GM19025 (cell line): ENCODE results near the gene NBEA.

Experiments
- ATAC-seq: cut with Tn5 transposase; IDR thresholded peaks from one replicate; pipeline ENCODE4 v1.9.1; 2021; ENCODE audit warnings: mild to moderate bottlenecking, low read depth, moderate library complexity; ENCODE audit not compliant: unreplicated experiment

NBEA gene

DNA sequence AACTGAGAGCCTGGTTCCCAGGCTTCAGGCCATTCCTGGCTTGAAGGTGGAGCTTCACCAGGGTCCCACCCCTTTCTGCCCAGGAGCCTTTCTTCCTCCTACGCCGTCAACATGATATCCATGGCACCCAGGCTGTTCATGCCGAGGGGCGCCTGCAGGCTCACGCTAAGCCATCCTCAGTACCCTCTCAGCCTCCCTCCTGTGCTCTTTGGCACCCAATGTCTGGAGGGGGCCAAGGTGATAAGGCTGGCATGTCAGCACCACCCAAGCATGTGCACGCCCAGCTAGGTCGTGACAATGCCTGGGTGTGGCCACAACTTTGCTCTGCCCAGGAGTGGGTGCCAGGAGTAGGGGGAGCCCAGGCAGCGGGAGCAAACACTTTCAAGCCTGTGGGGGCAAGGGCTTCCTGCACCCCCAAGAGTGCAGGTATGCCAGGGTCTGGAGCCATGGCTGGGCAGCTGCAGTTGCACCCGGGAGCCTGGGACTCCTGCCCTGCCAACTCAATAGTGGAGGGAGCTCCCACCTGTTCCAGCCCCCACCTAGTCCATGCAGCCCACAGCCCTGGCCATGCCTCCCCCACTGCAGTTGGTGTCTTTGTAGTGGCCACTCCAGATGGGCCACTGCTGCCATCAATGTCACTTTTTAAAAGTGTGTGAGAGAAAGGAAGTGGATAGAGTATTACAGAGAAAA, 314.5 kb downstream of the NBEA start:
- ATAC-seq = no peak

- ATAC-seq = no peak
Observed at GRCh38 chr13:35260316-35260715, 318.2 kb downstream of the NBEA start.

- ATAC-seq = no peak
Observed at GRCh38 chr13:35266412-35266811, 324.3 kb downstream of the NBEA start.

GRCh38 chr13:35278917-35279316, 336.8 kb downstream of the NBEA start:
- no peak for ATAC-seq

- ATAC-seq = no peak
Observed at GRCh38 chr13:35279500-35279899, 337.4 kb downstream of the NBEA start.

- ATAC-seq = no peak
Observed at GRCh38 chr13:35283856-35284255, 341.8 kb downstream of the NBEA start.

GRCh38 chr13:35285677-35286076, 343.6 kb downstream of the NBEA start:
- ATAC-seq = no peak

DNA sequence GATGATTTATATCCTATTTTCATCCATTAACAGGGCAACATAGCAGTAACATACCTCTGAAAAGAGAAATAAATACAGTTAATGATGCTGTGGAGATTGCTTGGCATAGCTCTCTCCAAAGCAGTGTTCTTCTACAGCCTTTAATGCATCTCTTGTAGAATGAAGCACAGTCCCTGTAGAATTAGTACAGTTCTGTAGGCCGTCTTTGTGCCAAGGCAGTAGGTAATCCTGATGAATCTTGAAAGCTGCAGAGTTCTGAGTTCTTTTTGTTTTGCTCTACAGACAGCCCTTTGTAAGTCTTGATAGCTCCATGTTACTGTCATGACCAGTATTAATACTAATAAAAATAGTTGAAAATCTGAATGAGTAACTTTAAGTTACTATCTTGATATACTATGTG, 350.3 kb downstream of the NBEA start:
- ATAC-seq = no peak

DNA sequence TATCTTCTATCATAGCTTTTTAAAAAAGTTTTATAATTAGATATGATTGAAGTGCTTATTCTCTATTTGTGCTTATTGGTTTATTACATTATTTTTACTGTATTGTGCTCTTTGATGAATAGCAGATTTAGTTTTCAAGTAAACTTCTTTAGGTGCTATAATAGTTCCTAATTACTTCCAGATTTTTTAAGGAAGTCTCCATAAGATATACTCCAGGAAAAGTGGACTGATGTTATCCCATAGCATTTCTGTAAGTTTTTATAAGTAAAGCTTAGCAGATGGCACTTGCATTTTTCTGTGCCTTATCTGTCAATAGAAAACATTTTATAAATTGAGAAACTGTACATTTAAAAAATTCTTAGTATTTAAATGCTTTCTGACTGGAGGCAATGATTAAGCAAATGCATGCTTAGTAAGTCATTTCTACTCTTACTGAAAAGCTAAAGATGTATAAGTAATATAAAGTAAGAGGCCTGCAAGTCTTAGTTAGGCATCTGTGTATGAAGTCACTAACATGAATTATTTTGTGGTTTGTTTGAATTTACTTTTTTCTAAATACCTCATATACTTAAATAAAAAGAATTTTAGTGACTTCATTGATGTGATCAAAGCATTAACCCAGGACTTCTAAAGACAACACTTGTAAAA, 351.6 kb downstream of the NBEA start:
- ATAC-seq = no peak

DNA sequence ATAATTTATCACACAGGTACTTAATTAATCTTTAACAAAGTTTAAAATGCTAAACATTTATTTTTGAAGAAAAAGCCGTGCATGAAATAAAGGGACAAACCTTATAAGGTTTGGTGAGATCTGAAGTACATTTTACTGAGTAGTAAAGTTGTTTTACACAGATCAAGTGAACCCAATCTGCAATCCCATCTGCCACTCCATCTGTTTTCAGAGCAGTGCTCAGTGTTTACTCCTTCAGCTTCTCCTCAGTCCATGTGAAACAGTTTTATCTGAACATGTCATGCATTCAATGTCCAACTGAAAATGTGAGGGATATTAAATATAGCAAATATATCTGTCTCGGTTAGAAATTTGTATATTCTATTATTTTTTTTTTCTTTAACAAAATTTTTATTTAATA, 367.6 kb downstream of the NBEA start:
- no peak for ATAC-seq

DNA sequence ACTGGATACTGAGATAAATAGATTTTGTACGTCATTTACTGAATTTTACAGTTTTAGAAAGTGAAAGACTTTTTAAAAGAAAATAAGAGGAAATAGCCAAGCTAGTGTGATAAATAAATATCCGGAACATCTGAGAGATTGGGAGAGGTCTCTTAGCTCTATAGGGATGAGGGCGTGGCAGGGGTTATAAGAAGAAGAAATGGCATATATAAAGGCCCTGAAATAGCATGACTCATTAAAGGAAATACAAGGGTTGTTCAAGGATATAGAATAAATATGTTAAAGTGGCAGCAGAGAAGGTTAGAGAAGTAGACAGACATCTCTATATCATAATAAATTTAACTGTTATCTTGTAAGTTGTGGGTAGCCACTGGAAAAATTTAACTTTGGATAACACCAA, 390.1 kb downstream of the NBEA start:
- no peak for ATAC-seq

DNA sequence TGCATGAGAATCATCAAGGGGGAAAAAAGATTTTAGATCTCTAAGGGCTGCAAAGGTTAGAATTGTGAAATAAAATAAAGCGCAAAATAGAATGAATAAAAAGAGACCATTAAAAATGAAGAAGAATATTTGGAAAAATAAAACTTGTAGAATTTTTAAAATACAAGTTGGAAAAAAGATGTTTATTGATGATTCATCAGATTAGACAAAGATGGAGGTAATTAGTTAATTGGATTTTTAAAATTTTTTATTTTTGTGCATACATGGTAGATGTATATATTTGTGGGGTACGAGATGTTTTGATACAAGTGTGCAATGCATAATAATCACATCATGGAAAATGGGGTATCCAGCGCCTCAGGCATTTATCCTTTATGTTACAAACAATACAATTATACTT, 391.1 kb downstream of the NBEA start:
- no peak for ATAC-seq

GRCh38 chr13:35342440-35342839, 400.4 kb downstream of the NBEA start:
- ATAC-seq = no peak

GRCh38 chr13:35343417-35343816, 401.3 kb downstream of the NBEA start:
- ATAC-seq = no peak

DNA sequence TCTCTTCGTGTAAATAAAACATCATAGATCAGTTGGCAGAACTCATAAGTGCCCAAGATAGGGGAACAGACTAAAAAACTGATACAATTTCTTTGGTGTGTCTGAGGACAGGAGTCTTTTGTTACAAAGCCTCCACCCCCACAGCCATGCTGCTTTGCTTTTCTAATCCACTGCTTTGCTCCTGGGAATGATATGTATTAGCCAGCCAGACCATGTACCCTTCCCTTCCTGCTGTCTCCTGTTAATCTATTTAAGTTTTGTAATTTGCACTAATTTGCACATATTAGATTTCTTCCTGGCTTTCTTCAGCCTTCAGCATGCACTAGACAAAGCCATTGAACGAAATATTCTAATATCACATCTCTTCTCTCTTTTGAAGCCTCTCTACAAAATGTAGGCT, 403.9 kb downstream of the NBEA start:
- ATAC-seq = no peak

- ATAC-seq = no peak
Observed at GRCh38 chr13:35346494-35346893, 404.4 kb downstream of the NBEA start.

- no peak for ATAC-seq
Observed at GRCh38 chr13:35347679-35348205, 405.7 kb downstream of the NBEA start.

DNA sequence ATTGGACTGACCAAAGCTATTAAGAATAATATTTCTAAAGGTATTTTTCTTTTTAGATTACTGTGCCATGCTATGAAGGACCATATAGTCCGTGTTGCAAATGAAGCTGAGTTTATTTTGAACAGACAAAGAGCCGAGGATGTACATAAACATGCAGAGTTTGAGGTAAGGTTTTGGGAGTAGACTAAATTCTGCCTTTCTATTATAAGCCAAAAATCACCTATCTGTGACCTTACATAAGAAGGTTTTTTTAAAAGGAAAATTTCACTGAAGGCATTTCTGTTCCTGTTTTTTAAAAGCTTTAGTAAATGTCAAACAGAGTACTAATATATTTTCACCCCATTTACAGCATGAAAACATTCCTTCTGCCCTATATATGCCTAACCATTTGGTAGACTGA, 407.0 kb downstream of the NBEA start:
- no peak for ATAC-seq

GRCh38 chr13:35349673-35350278, 407.7 kb downstream of the NBEA start:
- peak; percentile 75 for ATAC-seq

DNA sequence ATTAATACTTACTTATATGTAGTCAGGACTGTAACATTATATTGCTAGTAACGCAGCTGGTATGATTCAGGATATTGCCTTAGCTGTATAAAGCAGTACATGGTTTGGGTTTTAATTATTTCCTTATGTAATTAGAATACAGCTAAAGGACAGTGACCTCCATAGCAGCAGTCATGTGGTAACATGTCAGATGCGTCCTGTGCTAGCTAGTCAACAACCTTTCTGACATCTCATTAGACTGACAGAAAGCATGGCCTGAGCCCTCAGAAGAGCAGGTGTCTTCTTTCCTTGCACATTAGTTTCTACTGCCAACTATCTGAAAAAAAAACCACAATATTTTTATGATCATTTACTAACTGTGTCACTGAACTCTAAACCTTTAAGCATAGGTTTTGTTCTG, 412.2 kb downstream of the NBEA start:
- ATAC-seq = no peak

DNA sequence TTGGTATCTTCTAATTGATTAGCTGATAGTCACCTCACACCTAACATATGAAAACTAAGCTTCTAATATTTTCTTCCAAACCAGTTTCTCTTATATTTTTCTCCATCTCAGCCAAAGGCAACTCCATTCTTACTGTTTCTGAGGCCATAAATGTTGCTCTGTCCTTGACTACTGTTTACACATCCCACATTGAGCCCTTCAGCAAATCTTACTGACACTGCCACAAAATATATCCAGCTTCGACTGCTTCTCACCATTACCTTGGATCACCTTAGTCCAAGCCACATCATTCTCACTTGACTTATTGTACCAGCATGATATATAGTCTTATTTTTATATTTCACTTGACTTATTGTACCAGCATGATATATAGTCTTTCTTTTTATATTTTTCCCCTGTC, 412.8 kb downstream of the NBEA start:
- ATAC-seq = no peak

DNA sequence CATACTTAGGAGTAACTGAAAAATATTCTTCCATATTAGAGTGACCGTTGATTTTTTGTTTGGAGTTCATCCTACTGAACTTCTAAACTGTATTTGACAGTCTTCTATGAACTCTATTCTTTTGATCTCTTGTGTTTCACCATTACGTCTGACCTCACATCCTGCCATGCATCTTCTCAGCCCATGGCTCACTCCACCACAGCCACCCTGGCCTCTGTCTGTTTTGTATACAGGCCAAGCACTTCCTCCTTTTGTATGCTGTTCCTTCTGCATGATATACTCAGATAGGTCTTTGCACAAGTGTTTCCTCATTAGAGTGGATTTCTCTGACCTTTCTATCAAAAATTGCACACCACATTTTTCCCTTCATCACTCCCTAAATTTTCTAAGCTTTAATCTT, 414.5 kb downstream of the NBEA start:
- ATAC-seq = no peak
